ENCODE data around the gene OPCML. TPM values are rescaled to one million over a fixed set of nuclear protein-coding genes. Genes with fewer than 3 reads are reported as not detected.

The OPCML gene
- total RNA-seq, 1 donor from 2014 or later, result 2.7 TPM

GRCh38 chr11:132408877-132409276 lies 1123.4 kb downstream of the OPCML start:
- H3K27me3 Mint-ChIP-seq (ENCODE audit: low read depth), result peaks cover 20% of the 10 kb centered on the region
- H3K4me1 Mint-ChIP-seq (ENCODE audit: low read depth), result peaks cover 3% of the 10 kb centered on the region
- TF ChIP-seq, protein P1, sequence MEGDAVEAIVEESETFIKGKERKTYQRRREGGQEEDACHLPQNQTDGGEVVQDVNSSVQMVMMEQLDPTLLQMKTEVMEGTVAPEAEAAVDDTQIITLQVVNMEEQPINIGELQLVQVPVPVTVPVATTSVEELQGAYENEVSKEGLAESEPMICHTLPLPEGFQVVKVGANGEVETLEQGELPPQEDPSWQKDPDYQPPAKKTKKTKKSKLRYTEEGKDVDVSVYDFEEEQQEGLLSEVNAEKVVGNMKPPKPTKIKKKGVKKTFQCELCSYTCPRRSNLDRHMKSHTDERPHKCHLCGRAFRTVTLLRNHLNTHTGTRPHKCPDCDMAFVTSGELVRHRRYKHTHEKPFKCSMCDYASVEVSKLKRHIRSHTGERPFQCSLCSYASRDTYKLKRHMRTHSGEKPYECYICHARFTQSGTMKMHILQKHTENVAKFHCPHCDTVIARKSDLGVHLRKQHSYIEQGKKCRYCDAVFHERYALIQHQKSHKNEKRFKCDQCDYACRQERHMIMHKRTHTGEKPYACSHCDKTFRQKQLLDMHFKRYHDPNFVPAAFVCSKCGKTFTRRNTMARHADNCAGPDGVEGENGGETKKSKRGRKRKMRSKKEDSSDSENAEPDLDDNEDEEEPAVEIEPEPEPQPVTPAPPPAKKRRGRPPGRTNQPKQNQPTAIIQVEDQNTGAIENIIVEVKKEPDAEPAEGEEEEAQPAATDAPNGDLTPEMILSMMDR (IDR thresholded peaks at IDR 0.05), result no peak
- no peaks in the 10 kb centered on the region for H3K9me3 Mint-ChIP-seq (ENCODE audit: low read depth)
- peaks cover 3% of the 10 kb centered on the region for H3K36me3 Mint-ChIP-seq (ENCODE audit: low read depth)
- no peak overlapping the region for H3K4me3 Mint-ChIP-seq (ENCODE audit: unreplicated experiment)
- DNase-seq (ENCODE audit: low spot score), result no peak
- no peak overlapping the region for H3K27ac Mint-ChIP-seq (ENCODE audit: unreplicated experiment)

GRCh38 chr11:132405728-132406127 lies 1126.6 kb downstream of the OPCML start:
- H3K27ac Mint-ChIP-seq (ENCODE audit: unreplicated experiment), result no peak overlapping the region

DNA sequence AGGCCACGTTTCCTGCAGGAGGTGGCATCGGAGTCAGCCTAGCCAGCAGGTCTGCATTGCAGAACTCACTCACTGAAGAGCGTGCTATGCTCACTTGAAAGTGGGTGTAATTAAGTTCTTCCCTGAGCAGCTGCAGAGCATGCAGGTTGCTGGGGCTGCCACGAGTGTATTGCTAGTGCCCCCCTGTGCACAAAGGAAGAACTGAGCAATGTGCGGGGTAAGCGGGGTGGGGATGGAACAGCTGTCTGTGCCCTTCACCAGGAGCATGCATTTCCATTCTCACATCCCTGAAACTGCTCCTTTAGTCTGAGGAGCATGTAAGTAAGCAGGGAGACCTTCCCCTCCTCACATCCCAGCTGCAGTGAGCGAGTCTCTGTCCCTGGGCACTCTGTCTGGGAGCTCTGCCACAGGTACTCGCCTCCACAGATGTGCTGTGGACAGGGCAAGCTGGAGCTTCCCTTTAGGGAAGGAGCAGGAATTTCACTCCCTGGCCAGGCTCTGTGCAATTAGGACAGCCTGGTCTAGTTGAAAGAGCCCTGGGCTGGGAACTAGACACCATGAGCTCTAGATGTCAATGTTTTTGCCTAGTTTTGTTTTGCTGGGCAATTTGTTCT lies 1130.1 kb downstream of the OPCML start:
- TF ChIP-seq, protein P1 (IDR thresholded peaks at IDR 0.05), result peak; percentile 80
- DNase-seq (ENCODE audit: low spot score), result no peak
- peaks cover 8% of the 10 kb centered on the region for H3K9me3 Mint-ChIP-seq (ENCODE audit: low read depth)

More at GRCh38 chr11:132405728-132406127, 1126.6 kb downstream of the OPCML start:
- no peak overlapping the region for H3K4me3 Mint-ChIP-seq (ENCODE audit: unreplicated experiment)
- no peak for DNase-seq (ENCODE audit: low spot score)
- TF ChIP-seq, protein P1 (IDR thresholded peaks at IDR 0.05), result no peak
- peaks cover 3% of the 10 kb centered on the region for H3K4me1 Mint-ChIP-seq (ENCODE audit: low read depth)
- H3K36me3 Mint-ChIP-seq (ENCODE audit: low read depth), result peaks cover 2% of the 10 kb centered on the region
- H3K9me3 Mint-ChIP-seq (ENCODE audit: low read depth), result no peaks in the 10 kb centered on the region
- peaks cover 14% of the 10 kb centered on the region for H3K27me3 Mint-ChIP-seq (ENCODE audit: low read depth)

GRCh38 chr11:132396318-132396717 lies 1136.0 kb downstream of the OPCML start:
- peaks cover 2% of the 10 kb centered on the region for H3K27me3 Mint-ChIP-seq (ENCODE audit: low read depth)
- no peak overlapping the region for H3K4me3 Mint-ChIP-seq (ENCODE audit: unreplicated experiment)
- H3K36me3 Mint-ChIP-seq (ENCODE audit: low read depth), result peaks cover 1% of the 10 kb centered on the region
- H3K4me1 Mint-ChIP-seq (ENCODE audit: low read depth), result no peaks in the 10 kb centered on the region
- no peak overlapping the region for H3K27ac Mint-ChIP-seq (ENCODE audit: unreplicated experiment)
- TF ChIP-seq, protein P1 (IDR thresholded peaks at IDR 0.05), result no peak
- DNase-seq (ENCODE audit: low spot score), result no peak
- H3K9me3 Mint-ChIP-seq (ENCODE audit: low read depth), result peaks cover 10% of the 10 kb centered on the region

More for the DNA sequence above, 1130.1 kb downstream of the OPCML start:
- no peak overlapping the region for H3K27ac Mint-ChIP-seq (ENCODE audit: unreplicated experiment)
- H3K4me3 Mint-ChIP-seq (ENCODE audit: unreplicated experiment), result no peak overlapping the region
- H3K4me1 Mint-ChIP-seq (ENCODE audit: low read depth), result no peaks in the 10 kb centered on the region
- H3K27me3 Mint-ChIP-seq (ENCODE audit: low read depth), result peaks cover 12% of the 10 kb centered on the region
- no peaks in the 10 kb centered on the region for H3K36me3 Mint-ChIP-seq (ENCODE audit: low read depth)

- H3K27me3 Mint-ChIP-seq (ENCODE audit: low read depth), result no peaks in the 10 kb centered on the region
- H3K27ac Mint-ChIP-seq (ENCODE audit: unreplicated experiment), result no peak overlapping the region
- no peak overlapping the region for H3K4me3 Mint-ChIP-seq (ENCODE audit: unreplicated experiment)
- peaks cover 12% of the 10 kb centered on the region for H3K9me3 Mint-ChIP-seq (ENCODE audit: low read depth)
- H3K4me1 Mint-ChIP-seq (ENCODE audit: low read depth), result no peaks in the 10 kb centered on the region
- H3K36me3 Mint-ChIP-seq (ENCODE audit: low read depth), result peaks cover 2% of the 10 kb centered on the region
- no peak for DNase-seq (ENCODE audit: low spot score)
- TF ChIP-seq, protein P1 (IDR thresholded peaks at IDR 0.05), result no peak
These were observed 1136.9 kb downstream of the OPCML start for GRCh38 chr11:132395434-132395833.
